ENCODE data around the gene ITFG2. TPM values are rescaled to one million over a fixed set of nuclear protein-coding genes. Genes with fewer than 3 reads are reported as not detected.

The ITFG2 gene
- total and polyA plus RNA-seq, 2 of the 13 experiments (the other 11 are each of a cell fraction or from before 2014, with no cell fraction given), result 14.8 to 15.5 TPM

DNA sequence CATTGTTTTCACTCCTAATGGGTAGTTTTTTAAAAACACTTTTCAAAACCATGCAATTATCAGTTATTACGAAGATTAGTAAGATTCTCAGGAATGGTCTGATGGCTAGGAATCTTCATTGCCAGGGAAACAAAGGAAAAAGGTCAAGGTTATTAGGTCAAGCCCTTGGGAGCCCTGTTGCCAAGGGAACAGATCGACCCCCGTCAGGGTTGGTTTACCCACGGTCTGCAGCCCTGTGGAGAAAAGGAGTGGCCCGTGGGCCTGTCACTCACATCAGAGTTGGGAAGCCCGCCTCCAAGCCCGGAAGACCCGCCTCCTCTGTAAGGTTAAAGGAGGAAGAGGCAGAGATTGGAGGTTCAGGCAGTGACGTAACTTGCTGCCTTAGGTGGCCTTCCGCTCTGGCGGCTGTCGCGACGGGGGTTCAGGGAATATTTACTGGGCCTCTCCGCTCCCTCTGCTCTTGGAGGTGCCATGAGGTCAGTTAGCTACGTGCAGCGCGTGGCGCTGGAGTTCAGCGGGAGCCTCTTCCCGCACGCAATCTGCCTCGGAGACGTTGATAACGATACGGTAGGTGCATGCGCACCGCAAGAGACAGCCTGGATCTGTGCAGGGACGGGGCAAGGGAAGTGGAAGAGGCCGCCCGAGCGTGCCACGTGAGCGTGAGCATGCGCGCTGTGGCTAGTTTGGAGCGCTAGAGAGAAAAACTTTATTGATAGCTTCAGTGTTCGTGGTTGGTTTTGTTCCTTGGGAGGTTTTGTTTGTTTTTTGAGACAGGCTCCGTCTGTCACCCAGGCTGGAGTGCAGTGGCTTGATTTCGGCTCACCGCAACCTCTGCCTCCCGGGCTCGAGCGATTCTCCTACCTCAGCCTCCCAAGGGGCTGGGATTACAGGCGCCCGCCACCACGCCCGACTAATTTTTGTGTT, at the start of gene ITFG2 (continued):
- TF ChIP-seq, protein P1, sequence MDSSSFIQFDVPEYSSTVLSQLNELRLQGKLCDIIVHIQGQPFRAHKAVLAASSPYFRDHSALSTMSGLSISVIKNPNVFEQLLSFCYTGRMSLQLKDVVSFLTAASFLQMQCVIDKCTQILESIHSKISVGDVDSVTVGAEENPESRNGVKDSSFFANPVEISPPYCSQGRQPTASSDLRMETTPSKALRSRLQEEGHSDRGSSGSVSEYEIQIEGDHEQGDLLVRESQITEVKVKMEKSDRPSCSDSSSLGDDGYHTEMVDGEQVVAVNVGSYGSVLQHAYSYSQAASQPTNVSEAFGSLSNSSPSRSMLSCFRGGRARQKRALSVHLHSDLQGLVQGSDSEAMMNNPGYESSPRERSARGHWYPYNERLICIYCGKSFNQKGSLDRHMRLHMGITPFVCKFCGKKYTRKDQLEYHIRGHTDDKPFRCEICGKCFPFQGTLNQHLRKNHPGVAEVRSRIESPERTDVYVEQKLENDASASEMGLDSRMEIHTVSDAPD (CRISPR knock-in tag; IDR thresholded peaks at IDR 0.05), result no peak; the same call in 1 of the 2 replicates
- no peak; the same call in 1 of the 2 replicates for TF ChIP-seq ATRX (CRISPR knock-in tag; IDR thresholded peaks at IDR 0.05; ENCODE audit: borderline replicate concordance)
- no peak for TF ChIP-seq ZNF138 (CRISPR knock-in tag; IDR thresholded peaks at IDR 0.05; ENCODE audit: low read depth)
- peak; percentile 81; the same call in 1 of the 2 replicates for TF ChIP-seq SAFB2 (CRISPR knock-in tag; IDR thresholded peaks at IDR 0.05; ENCODE audit: borderline replicate concordance, low read depth)
- TF ChIP-seq, protein P2, sequence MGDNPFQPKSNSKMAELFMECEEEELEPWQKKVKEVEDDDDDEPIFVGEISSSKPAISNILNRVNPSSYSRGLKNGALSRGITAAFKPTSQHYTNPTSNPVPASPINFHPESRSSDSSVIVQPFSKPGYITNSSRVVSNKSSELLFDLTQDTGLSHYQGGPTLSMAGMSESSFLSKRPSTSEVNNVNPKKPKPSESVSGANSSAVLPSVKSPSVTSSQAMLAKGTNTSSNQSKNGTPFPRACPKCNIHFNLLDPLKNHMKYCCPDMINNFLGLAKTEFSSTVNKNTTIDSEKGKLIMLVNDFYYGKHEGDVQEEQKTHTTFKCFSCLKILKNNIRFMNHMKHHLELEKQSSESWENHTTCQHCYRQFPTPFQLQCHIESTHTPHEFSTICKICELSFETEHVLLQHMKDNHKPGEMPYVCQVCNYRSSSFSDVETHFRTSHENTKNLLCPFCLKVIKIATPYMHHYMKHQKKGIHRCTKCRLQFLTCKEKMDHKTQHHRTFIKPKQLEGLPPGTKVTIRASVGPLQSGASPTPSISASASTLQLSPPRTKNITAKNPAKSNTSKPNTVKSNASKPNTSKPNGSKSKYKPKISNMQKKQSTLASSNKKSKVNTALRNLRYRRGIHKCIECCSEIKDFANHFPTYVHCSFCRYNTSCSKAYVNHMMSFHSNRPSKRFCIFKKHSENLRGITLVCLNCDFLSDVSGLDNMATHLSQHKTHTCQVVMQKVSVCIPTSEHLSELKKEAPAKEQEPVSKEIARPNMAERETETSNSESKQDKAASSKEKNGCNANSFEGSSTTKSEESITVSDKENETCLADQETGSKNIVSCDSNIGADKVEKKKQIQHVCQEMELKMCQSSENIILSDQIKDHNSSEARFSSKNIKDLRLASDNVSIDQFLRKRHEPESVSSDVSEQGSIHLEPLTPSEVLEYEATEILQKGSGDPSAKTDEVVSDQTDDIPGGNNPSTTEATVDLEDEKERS (CRISPR knock-in tag; IDR thresholded peaks at IDR 0.05), result peak; percentile 95
- TF ChIP-seq, protein P3, sequence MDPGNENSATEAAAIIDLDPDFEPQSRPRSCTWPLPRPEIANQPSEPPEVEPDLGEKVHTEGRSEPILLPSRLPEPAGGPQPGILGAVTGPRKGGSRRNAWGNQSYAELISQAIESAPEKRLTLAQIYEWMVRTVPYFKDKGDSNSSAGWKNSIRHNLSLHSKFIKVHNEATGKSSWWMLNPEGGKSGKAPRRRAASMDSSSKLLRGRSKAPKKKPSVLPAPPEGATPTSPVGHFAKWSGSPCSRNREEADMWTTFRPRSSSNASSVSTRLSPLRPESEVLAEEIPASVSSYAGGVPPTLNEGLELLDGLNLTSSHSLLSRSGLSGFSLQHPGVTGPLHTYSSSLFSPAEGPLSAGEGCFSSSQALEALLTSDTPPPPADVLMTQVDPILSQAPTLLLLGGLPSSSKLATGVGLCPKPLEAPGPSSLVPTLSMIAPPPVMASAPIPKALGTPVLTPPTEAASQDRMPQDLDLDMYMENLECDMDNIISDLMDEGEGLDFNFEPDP (CRISPR knock-in tag; conservative IDR thresholded peaks at IDR 0.05), result no peak
- TF ChIP-seq, protein P4, sequence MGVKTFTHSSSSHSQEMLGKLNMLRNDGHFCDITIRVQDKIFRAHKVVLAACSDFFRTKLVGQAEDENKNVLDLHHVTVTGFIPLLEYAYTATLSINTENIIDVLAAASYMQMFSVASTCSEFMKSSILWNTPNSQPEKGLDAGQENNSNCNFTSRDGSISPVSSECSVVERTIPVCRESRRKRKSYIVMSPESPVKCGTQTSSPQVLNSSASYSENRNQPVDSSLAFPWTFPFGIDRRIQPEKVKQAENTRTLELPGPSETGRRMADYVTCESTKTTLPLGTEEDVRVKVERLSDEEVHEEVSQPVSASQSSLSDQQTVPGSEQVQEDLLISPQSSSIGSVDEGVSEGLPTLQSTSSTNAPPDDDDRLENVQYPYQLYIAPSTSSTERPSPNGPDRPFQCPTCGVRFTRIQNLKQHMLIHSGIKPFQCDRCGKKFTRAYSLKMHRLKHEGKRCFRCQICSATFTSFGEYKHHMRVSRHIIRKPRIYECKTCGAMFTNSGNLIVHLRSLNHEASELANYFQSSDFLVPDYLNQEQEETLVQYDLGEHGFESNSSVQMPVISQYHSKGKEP (CRISPR knock-in tag; IDR thresholded peaks at IDR 0.05), result no peak
- no peak; the same call in 1 of the 2 replicates for TF ChIP-seq ZNF136 (CRISPR knock-in tag; IDR thresholded peaks at IDR 0.05; ENCODE audit: low read depth)
- TF ChIP-seq ATF7 (IDR thresholded peaks at IDR 0.05), result peak; percentile 83
- TF ChIP-seq ATF7 (CRISPR knock-in tag; IDR thresholded peaks at IDR 0.05), result peak; percentile 93
- TF ChIP-seq ZNF329 (CRISPR knock-in tag; IDR thresholded peaks at IDR 0.05; ENCODE audit: low read depth), result 0 out of 2 replicates have a peak, but pooled peaks have one; percentile 48
- TF ChIP-seq, protein P5, sequence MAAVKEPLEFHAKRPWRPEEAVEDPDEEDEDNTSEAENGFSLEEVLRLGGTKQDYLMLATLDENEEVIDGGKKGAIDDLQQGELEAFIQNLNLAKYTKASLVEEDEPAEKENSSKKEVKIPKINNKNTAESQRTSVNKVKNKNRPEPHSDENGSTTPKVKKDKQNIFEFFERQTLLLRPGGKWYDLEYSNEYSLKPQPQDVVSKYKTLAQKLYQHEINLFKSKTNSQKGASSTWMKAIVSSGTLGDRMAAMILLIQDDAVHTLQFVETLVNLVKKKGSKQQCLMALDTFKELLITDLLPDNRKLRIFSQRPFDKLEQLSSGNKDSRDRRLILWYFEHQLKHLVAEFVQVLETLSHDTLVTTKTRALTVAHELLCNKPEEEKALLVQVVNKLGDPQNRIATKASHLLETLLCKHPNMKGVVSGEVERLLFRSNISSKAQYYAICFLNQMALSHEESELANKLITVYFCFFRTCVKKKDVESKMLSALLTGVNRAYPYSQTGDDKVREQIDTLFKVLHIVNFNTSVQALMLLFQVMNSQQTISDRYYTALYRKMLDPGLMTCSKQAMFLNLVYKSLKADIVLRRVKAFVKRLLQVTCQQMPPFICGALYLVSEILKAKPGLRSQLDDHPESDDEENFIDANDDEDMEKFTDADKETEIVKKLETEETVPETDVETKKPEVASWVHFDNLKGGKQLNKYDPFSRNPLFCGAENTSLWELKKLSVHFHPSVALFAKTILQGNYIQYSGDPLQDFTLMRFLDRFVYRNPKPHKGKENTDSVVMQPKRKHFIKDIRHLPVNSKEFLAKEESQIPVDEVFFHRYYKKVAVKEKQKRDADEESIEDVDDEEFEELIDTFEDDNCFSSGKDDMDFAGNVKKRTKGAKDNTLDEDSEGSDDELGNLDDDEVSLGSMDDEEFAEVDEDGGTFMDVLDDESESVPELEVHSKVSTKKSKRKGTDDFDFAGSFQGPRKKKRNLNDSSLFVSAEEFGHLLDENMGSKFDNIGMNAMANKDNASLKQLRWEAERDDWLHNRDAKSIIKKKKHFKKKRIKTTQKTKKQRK (IDR thresholded peaks at IDR 0.05; ENCODE audit: low read length), result peak; percentile 40; the same call in 1 of the 2 replicates
- TF ChIP-seq POLR2AphosphoS2 (IDR thresholded peaks at IDR 0.05; ENCODE audit: low read depth, low read length), result 0 out of 2 replicates have a peak, but pooled peaks have one; percentile 79
- peak; percentile 67 for TF ChIP-seq XRCC5 (optimal IDR thresholded peaks at IDR 0.05; ENCODE audit: low read length)
- TF ChIP-seq ZNF781 (CRISPR knock-in tag; IDR thresholded peaks at IDR 0.05; ENCODE audit: borderline replicate concordance, not compliant biosample characterization), result peak; percentile 99
- TF ChIP-seq KDM1A (CRISPR knock-in tag; IDR thresholded peaks at IDR 0.05), result no peak
- peak; percentile 95 for TF ChIP-seq THAP11 (CRISPR knock-in tag; IDR thresholded peaks at IDR 0.05)
